DLD1 (cell line): Measurements from ENCODE around the gene MAPK1IP1L.
"Not testable (repeated sequence)": the region's sequence is repeated elsewhere in the genome, so short reads cannot be mapped to it uniquely, and the experiment has no call there.

Experiments used
- in situ Hi-C: cut with HindIII; loops from 2 replicates; pipeline ENCODE4 v1.10.0; 2017; ENCODE audit warnings: low sequenced_read_pairs

The MAPK1IP1L gene

DNA sequence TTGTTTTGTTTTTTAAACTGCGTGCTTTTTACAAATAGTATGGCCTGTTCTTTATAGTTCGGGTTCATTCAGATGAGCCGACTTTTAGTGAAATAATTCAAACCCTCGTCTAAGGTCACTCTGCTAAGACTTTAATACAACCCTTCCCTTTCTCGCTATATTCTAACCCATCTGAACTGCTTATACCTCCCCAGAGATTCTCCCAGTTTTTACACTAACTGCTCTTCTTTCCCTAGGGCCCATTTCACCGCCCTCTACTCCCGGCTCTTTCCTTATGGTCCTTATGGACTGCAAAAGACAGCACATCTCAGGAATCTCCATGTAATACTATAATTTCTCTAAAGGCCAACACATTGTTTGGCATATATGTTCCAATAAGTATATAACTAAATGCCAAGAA lies 2.1 kb downstream of the MAPK1IP1L start:
- in situ Hi-C loops, result no loop called here

GRCh38 chr14:55054098-55054497 lies 2.7 kb downstream of the MAPK1IP1L start:
- in situ Hi-C loops, result no loop called here

DNA sequence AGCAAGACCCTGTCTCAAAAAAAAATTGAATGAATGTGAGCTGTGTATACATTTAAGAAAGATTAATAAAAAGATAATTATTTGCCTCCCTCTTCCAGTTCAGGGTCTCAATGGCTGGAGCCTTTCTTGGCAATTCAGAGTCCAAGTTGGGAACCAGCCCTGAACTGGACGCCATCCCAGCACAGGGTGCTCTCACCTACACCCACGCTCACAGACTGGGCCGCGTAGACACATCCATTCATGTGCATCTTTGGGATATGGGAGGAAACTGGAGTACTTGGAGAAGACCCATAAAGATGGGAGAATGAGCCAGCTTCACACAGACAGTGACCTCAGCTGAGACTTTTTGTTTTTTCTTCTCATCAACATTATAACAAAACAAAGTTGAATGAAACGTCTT lies 6.5 kb downstream of the MAPK1IP1L start:
- in situ Hi-C loops, result no loop called here

GRCh38 chr14:55059333-55059732 lies 7.9 kb downstream of the MAPK1IP1L start:
- in situ Hi-C loops, result no loop called here

DNA sequence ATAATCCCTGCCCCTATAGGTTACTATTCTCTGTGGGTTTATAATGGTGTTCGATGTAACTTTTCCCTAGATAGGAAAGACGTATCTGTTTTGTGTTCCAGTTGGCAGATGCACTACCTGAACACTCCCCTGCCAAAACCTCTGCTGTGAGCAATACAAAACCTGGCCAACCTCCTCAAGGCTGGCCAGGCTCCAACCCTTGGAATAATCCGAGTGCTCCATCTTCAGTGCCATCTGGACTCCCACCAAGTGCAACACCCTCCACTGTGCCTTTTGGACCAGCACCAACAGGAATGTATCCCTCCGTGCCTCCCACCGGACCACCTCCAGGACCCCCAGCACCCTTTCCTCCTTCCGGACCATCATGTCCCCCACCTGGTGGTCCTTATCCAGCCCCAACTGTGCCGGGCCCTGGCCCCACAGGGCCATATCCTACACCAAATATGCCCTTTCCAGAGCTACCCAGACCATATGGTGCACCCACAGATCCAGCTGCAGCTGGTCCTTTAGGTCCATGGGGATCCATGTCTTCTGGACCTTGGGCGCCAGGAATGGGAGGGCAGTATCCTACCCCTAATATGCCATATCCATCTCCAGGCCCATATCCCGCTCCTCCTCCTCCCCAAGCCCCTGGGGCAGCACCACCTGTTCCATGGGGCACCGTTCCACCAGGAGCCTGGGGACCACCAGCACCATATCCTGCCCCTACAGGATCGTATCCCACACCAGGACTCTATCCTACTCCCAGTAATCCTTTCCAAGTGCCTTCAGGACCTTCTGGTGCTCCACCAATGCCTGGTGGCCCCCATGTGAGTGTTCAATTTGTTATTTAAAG lies 11.3 kb downstream of the MAPK1IP1L start:
- in situ Hi-C loops, result no loop called here

- in situ Hi-C loops, result not testable (repeated sequence)
Observed at GRCh38 chr14:55064896-55065295, 13.4 kb downstream of the MAPK1IP1L start.

DNA sequence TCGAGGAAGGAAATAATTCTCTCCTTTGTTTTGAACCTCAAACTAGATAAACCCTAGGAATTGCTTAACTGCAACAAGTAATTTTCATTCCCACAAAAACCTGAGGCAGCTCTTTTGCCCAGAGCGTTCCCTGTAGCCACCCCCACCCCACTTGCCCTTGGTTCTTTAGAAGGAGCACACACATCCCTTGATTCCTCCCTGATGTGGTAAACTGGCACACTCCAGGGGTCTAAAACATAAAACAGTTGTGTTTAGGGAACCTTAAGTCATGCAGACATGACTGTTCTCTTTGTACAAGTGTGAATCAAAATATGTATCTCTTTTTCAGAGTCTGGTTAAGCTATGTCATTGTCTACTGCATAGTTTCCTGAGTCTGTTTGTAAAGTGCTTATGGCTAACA lies 14.0 kb downstream of the MAPK1IP1L start:
- in situ Hi-C loops, result no loop called here

DNA sequence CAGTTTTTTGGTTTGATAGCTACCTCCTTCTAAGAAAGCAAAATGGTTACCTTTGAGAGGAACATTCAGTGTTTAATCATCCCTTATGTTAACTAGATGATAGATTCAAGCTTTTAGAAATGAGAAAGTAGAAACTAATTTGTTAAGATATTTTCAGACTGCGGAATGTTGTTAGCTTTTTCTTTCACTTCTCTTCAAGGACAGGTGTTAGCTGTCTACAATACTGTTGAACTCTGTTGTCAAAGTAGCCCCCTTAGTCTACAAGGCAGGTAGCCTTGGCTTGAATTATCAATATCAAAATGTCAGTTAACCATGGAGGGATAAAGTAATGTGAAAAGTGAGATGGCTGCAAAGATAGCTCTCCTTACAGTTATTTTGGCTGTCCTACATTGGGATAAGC lies 14.8 kb downstream of the MAPK1IP1L start:
- in situ Hi-C loops, result no loop called here

DNA sequence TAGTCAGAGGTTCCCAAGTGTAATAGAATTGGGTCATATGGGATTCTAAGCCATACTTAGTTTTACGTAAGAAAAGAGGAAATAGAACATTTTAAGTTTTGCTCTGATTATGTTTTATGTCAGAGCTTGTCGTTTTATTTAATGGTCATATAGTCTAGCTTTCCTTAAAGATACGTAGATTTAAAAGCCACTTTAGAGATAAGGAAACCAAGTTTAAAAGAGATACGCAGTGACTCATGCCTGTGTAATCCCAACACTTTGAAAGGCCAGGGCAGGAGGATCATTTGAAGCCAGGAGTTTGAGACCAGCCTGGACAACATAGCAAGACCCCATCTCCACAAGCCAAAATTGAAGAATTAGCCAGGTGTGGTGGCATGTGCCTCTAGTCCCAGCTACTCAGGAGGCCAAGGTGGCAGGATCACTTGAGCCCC lies 19.5 kb downstream of the MAPK1IP1L start:
- in situ Hi-C loops, result no loop called here

- in situ Hi-C loops, result no loop called here
Observed at GRCh38 chr14:55071870-55072640, 20.6 kb downstream of the MAPK1IP1L start.

DNA sequence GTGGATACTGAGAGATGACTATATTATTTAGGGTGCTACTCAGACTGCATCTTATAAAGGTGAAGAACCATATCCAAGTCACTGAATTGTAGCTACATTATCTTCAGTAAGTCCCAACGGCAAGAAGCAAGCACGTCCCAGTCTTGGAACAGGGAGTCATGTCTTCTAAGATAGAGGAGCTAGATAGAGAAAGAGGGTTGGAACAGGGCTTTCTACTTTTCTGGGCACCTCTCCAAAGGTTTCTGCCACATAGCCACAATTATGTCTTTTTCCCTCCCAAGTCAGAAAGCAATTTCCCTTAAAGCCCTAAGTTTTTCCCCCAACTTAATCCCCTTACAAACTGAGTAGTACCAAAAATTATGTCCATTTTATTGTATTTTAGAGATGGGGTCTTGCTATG lies 22.4 kb downstream of the MAPK1IP1L start:
- in situ Hi-C loops, result no loop called here

- in situ Hi-C loops, result no loop called here
Observed at GRCh38 chr14:55074662-55075061, 23.2 kb downstream of the MAPK1IP1L start.

DNA sequence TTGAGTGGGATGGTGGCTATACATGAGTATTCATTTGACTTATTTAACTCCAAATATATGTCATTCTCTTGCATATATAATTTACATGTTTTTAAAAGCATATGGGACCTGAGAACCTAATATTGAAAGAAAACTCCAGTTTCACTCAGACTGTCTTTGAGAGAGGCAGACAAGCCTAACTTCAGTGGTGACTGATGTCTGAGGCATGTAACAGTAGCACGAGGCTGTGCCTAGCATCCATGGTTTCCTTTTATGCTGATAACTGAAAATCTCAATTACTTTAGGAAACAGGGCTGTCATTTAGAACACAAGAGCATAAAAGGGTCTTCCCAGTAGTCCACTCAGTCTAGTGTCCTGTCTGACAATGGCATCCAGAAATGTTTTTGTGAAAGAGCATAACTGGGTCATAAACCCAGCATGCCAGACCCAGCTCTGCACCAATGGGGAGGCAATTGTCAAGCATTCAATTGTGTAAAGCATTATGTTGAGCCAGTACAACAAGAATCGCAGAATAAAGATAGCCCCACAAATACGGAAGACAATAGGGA lies 24.3 kb downstream of the MAPK1IP1L start:
- in situ Hi-C loops, result no loop called here

DNA sequence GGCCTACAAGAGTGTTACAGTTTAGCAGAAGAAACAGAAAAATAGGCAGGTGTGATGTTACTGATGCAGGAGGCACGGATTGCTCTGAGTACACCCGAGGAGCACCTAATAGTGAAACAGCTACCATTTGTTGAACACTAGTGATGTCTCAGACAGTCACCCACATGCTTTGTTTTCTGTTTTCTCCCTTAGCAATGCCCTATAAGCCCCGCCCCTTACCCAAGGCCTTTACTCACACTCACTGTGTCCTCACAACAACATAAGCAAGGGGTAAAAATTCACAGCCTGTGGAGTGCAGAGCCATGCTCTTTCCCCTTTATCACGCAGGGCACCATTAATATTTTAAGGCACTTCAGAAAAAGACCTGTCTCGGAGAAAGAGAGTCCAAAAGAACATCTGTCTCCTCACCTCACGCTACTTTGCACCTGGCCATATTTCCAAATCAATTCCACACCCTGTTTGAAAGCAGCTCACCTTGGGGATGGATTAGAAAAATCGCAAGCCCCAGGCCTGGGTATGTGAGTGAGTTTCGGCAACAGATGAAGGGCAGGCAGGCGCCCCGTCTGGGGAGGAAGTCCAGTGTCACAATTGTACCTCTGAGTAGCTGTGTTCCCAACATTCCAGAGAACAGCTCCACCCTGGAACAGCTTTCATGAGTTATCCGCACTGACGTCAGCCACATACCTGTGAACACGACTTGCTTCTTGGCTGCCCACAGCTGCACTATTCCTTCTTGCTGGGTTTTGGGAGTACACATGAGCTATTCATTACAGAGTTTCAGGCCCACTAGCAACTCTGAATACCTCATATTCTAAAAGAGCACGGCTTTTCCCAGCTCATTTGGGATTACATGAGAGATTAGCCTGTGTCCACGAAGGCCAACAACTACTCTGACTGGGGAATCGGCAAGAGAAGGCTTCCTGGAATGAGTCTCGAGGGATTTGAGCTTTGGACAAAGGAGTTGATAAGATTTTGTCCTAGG lies 26.0 kb downstream of the MAPK1IP1L start:
- in situ Hi-C loops, result no loop called here

DNA sequence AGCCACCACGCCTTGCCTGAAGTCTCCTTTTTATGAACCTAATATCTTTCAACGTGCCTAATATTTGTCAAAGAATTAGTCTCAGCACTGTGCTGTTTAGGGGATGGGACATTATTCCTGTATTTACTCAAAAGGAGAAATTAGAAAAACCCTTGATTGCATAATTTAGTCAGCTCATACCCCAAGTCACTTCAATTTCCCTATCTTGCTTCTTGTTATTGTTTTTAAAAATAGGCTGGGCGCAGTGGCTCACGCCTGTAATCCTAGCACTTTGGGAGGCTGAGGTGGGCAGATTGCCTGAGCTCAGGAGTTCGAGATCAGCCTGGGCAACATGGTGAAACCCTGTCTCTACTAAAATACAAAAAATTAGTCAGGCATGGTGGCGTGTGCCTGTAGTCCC lies 28.5 kb downstream of the MAPK1IP1L start:
- in situ Hi-C loops, result not testable (repeated sequence)

DNA sequence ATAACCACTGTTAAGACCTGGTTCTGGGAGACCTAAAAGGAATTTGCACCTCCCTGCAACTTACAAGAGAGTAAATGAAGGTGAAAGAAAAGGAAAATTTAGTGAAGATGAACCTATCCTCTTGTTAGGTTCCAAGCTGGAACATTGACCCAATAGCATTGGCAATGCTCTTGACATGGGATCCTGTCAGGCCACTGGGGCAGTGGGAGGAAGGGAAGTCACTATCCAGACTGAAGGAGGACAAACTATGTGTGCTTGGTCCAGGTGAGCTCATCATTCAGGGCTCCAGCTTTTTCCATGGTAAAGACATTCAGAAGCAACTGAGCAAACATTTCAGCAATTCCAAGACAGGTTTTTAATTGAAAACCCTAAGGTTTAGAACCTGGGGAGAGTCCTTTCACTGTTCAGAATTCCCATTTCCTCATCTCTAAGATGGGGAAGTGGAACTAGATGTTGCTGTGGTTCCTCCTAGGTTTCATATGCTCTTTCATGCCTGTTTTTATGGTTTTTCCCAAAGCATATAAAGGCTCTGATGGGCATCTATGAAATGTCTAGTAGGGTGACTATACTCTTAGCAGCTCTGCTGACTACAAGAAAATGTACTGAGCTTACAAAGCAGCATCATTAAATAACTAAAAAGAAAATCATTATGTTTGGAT lies 33.1 kb downstream of the MAPK1IP1L start:
- in situ Hi-C loops, result no loop called here

DNA sequence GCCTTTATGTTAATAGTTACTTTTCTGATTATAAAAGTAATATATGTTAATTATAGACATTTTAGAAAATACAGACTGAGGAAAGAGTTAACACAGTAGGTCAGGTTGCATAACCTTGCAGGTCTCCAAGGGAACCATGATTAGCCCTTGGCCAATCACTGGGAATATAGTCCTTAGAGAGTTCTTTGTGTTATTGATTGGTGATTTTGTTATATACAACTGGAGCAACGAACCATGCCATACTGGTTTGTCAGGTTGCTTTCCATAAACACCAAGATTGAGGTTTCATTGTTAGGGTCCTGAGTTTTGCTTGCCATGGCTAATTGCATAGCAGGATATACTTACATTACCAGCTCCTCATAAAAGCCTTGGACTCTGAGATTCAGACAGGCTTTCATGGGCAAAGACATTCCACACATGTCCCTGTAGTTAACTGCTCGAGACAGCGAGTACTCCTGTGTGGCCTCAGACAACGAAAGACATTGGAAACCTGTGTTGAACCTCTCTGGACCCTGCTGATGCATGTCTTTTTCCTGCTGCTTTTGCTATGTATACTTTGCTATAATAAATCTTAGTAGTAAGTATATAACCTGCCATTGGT lies 33.7 kb downstream of the MAPK1IP1L start:
- in situ Hi-C loops, result no loop called here

- in situ Hi-C loops, result no loop called here
Observed at GRCh38 chr14:55086938-55087337, 35.5 kb downstream of the MAPK1IP1L start.

GRCh38 chr14:55088356-55088755 lies 36.9 kb downstream of the MAPK1IP1L start:
- in situ Hi-C loops, result no loop called here

DNA sequence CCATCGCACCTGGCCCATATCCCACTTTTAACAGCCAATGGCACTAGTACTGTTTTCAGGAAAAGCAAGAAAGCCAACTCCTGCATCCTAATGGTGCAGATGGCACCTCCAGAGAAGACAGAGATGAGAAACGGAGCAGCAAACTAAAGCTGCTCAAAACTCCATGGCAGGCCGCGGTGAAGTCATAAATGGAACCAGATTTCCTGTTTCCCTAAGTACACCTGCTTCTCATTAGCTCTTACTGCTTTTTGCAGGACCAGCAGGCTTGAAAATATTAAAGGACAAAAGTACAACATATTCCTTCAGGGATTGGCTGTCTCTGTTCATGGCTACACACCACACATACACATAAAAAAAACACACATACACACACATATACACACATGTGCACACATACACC lies 40.9 kb downstream of the MAPK1IP1L start:
- in situ Hi-C loops, result no loop called here
